NCI-H146 (cell line): ENCODE data around the gene DNER.
"Not testable (repeated sequence)": the region's sequence is repeated elsewhere in the genome, so short reads cannot be mapped to it uniquely, and the experiment has no call there.

ENCODE experiments used
- DNase-seq: peaks from one replicate; lab custom pipeline; 2025; lab: John Stamatoyannopoulos, UW

DNER gene, protein sequence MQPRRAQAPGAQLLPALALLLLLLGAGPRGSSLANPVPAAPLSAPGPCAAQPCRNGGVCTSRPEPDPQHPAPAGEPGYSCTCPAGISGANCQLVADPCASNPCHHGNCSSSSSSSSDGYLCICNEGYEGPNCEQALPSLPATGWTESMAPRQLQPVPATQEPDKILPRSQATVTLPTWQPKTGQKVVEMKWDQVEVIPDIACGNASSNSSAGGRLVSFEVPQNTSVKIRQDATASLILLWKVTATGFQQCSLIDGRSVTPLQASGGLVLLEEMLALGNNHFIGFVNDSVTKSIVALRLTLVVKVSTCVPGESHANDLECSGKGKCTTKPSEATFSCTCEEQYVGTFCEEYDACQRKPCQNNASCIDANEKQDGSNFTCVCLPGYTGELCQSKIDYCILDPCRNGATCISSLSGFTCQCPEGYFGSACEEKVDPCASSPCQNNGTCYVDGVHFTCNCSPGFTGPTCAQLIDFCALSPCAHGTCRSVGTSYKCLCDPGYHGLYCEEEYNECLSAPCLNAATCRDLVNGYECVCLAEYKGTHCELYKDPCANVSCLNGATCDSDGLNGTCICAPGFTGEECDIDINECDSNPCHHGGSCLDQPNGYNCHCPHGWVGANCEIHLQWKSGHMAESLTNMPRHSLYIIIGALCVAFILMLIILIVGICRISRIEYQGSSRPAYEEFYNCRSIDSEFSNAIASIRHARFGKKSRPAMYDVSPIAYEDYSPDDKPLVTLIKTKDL

DNA sequence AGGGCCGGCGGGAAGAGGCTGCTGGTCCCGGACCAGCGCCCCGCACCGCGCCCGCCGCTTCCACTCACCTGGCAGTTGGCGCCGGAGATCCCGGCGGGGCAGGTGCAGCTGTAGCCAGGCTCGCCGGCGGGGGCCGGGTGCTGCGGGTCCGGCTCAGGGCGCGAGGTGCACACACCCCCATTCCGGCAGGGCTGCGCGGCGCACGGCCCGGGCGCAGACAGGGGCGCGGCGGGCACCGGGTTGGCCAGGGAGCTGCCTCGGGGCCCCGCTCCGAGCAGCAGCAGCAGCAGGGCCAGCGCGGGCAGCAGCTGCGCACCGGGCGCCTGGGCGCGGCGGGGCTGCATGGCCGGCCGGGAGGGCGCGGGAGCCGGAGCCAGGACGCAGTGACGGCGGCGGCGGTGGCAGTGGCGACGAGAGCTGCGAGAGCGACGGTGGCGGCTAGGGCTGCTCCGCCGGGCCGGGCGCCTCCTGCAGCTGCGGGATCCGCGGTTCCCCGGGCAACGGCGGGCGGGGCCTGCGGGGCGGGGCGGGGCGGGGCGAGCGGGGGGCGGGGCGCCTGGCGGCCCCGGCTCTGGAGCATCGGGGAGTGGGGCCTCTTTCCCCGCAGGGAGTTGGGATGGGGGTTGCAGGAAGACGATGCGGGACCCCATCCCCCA is at the start of gene DNER:
TSS of gene DNER (minus strand) at position 476 of the 656 bp plus-strand sequence. CDS start at position 344, 132 bp downstream.
- peak; percentile 71 for DNase-seq

DNA sequence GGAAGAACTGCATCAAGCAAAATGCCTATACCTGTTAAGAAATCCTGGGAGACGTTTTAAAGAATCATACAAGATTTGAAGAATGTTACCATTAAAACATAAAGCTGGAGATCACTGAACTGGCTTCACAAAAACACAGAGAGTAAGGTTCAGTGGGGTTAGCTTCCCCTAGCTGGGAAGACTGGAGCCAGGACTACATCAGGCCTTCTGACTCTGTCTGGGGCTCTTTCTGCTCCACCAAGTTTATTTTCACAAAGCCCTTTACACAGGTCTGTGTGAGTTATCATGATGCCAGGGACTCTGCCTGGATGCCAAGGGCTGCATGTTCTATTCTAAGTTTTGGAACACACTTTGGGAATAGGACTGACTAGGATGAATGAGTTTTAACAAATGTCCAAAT is 47.3 kb upstream of the DNER start:
- no peak for DNase-seq

DNA sequence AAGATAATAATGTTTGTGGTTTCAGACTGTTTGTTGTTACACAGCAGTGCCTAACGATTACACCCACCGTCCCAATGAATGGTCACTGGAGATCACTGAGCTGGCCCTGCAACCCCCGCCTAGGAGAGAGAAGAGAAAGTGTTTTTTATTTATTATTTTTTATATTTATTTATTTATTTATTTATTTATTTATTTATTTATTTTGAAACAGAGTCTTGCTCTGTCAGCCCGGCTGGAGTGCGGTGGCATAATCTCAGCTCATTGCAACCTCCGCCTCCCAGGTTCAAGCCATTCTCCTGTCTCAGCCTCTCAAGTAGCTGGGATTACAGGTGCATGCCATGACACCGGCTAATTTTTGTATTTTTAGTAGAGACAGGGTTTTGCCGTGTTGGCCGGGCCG is 43.1 kb upstream of the DNER start:
- not testable (repeated sequence) for DNase-seq

DNA sequence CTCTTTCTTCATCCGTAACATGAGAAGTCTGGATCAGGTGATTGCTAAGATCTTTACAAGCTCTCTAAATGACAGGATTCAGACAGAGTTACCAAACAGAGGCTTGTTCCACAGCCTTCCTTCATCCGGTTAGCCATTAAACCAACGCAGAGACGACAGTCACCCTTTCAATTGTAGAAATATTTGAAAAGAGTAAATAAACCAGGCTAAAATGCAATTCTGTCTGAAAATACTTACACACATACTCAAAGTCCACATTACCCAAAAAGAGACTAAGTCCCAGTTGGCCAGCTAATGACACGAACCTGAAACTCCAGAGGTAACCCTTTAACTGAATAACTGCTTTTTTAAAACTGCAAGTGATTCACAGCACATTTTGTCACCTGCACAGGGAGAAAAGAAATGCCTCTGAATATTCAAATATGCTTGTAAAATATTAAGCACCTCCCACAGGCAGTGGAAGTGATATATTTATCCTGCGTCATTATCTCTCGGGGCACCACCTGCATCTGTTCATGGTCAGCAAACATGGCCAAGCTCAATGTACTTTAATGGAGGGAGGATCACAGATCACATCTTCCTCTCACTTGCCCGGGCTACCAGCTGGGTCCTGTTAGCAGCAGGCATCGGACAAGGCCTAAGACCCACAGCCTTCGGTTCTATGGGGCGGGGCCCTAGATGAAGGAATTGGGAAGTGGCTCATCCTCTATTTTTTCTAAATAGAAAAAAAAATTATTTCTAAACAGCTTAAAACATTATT is 38.8 kb upstream of the DNER start:
- DNase-seq = peak; percentile 48

DNA sequence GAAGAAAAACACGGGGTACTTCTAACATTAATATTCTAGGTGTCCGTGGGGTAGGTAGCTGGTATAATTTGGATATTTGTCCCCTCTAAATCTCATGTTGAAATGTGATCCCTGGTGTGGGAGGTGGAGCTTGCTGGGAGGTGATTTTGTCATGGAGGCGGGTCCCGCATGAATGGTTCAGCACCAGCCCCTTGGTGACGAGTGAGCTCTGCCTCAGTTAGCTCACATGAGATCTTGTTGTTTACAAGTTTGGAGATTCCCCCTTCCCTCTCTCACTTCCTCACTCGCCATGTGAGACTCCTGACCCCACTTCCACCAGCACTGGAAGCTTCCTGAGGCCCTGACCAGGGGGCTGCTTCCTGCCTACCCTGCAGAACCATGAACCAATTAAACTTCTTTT is 35.4 kb upstream of the DNER start:
- no peak for DNase-seq

DNA sequence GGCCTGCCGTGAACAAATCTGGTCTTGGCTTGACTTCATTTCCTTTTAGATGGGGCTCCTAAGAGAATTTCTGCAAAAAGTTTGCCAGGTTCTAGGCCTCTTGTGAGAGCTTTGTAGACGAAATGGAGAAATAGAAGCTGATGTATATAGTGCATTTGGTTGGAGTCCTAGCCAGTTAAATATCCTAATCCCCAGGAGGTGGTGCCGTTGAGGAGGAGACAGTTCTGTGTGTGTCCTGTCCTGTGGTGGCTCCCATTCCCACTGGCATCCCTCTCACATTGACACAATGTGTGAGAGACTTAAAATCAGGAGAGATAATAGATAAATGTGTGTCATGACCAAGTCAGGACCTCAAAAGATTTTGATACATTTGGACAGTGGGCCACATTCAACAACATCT is 34.6 kb upstream of the DNER start:
- no peak for DNase-seq

DNA sequence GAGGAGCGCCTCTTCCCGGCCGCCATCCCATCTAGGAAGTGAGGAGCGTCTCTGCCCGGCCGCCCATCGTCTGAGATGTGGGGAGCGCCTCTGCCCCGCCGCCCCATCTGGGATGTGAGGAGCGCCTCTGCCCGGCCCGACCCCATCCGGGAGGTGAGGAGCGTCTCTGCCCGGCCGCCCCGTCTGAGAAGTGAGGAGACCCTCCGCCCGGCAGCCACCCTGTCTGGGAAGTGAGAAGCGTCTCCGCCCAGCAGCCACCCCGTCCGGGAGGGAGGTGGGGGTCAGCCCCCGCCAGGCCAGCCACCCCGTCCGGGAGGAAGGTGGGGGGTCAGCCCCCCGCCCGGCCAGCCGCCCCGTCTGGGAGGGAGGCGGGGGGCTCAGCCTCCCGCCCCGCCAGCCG is 28.3 kb upstream of the DNER start:
- not testable (repeated sequence) for DNase-seq

DNA sequence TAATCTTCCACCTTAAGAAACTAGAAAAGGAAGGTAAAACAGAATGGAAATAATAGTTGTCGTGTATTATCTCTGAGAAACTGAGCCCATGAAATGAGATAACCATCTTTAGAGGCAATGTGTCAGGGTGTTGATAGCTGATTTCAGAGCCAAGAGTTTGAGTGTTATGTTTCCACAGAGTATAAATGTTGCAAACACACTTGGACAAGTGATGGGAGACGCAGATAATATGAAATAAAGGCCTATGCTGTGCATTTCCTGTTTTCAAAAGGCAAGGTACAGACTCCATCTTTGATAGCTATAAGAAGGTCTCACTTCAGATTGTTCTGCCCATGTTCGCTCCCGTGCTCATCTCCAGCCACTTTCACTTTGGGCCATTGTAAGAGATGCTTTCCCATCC is 25.9 kb upstream of the DNER start:
- DNase-seq = no peak

DNA sequence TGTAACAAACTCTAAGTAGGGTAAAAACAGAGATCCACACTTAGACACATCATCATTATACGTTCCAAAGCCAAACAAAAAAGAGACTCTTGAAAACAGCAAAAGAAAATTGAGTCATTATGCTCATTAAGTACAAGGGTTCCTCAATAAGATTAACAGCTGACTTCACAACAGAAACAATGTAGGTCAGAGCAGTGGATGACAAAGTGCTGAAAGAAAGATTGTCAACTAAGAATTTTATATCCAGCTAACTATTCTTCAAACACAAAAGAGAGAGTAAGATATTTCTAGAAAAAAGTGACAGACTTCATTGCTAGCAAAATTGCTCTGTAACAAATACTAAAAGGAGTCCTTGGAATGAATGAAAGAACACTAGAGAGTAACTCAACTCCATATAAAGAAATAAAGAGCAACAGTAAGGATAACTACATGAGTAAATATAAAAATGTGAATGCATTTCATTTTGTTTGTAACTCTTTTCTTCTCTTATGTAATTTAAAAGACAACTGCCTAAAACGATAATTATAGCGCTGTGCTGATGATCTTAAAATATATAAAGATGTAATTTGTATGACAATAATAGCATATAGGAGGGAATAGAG is 23.8 kb upstream of the DNER start:
- DNase-seq = no peak

DNA sequence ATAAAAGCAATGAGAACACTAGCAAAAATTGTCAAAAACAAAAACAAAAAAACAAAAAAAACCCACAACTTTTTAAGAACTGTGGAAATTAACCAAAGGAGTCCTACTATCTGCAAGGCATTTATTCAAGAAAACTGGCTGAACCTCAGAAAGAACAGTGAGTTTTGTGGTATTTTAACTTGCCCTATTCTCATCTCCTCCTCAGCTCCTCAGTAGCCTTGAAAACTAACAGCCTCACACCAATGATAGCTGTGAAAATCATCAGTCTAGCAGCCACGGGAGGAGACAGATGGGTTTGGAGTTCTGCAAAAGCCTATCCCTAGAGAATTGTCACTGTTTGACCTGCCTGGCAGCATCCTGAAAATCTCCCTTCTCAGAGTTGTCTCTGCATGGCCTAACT is 20.1 kb upstream of the DNER start:
- no peak for DNase-seq

DNA sequence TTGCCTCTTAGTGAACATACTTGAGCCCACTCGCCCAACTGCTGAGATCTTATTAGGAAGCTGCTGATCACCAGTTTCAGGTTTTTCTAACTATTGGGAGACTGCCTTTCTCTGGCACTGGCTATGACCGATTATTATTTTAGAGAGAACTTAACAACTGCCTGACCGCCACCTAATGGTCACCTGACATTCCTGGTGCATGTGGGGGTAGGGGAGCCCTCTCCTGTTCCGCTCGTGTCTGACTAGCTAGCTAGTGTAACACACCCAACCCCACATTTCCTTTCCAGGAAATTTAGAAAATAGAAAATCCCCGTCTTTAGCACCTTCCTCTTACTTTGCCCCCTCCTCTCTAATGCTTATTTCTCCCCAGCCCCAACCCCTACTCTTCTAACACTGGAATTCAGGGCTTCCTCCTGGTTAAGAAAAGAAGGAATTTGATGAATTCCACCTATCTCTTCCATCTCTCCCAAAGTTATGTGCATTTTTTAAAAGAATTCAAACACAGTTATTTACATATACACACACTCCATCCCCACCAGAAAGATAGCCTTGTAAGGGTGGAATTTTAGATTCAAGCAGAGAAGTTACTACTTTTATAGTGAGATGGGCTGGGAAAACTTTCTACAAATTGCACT is 19.4 kb upstream of the DNER start:
- DNase-seq = no peak

DNA sequence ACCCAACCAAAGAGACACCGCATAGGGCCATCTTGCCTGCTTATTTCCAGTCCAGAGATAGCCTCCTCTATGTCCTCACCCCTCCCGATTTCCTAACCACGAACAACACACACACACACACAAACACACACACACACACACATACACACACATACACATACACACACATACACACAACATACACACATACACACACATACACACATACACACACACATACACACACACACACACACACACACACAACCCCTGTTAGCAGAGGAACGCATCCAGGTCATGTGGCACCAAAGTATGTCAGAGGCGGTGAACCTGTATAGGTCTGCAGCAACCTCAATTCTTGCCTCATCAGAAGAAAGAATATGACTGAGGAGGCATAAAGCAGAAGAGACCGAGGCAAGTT is 18.5 kb upstream of the DNER start:
- no peak for DNase-seq

DNA sequence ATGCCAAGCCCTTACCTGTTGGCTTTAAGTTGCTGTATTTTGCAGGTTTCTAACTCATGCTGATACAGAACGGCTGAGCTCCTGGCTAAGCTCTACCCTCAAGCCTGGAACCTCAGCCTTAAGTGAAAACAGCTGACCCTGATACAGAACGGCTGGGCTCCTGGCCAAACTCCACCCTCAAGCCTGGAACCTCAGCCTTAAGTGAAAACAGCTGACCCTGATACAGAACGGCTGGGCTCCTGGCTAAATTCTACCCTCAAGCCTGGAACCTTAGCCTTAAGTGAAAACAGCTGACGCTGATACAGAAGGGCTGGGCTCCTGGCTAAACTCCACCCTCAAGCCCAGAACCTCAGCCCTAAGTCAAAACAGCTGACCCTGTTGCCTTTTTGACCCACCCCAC is 17.6 kb upstream of the DNER start:
- no peak for DNase-seq

DNA sequence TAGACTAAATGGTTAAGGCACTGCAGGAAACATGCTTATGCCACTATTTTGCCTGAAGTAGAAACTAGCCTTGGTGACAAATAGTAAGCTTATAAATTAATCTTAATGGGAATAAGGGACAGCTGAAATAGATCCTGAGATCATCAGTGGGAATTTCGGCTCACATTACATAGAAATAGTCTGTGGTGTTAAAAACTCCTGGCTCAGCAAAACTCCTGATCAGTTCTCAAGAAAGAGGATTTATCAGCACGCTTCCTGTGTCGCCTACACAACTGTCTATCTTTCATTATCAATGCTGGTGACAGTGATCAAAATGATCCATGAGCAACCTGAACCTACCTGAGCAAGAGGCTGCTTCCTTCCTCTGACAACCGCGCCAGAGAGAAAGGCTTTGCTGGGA is 17.0 kb upstream of the DNER start:
- DNase-seq = no peak

DNA sequence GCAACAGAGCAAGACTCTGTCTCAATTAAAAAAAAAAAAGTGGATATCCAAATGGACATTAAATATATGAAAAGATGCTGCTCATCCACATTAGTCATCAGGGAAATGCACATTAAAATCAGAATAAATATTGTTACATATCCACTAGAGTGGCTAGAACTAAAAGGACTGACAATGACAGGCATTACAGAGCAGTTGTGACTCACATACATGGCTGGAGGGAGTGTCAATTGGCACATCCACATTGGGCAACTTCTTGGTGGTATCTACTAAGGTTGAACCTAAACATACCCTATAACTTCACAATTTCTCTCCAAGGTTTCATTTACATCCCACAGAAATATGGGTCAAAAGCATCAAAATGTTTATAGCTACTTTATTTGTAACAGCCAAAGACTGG is 14.0 kb upstream of the DNER start:
- DNase-seq = no peak

DNA sequence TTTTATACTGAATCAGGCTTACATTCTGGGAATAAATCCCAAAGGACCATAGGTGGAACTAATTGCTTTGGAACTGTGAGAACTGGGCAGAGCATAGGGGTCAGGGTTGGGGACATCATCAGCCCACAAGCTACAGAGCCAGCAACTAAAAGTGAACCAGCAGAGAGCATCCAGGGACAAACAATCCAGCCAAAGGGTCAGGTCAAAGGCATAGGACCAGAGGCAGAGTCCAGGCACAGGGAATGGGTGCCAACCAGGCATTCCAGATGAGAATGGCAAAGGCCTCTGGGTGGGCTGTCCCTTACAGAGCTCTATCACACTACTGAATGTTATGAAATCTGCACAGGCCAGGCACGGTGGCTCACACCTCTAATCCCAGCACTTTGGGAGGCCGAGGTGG is 12.3 kb upstream of the DNER start:
- no peak for DNase-seq

DNA sequence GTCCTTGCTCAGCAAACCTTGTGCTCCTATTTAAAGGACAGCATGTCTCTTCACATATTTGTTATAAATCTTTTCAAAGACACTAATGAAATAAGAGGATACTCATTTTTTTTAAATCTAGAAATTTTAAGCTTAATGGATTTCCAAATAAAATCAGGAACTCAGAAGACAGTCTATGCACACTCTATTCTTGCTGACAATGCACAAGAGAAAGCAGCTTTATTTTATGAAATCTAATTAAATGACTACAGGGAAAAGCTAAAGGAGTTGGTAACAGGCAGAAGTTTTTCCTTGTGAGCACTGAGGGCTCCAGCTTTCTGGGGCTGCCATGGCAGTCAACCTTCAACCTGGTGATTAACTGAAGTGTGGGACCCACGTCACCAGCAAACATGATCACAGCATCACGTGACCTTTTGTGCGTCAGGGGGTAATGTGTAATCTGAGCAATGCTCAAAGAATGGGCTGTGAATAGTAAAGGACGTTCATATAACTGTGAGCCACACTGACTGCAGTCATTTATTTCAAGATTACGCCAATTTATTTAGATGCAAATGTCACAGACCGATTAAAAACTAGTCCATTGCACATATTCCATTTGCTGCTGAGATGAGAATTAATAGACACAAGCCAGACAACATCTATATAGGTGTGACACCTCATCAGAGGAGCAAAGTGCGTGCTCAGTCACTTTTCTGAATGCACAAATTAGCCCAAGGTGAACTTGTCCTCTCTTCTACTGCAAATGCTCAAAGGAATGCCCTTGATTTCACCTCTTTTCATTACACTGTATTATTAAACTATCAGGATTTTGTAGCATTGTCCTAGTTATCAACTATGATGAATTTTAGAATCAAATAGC is 11.6 kb upstream of the DNER start:
- peak; percentile 23 for DNase-seq

DNA sequence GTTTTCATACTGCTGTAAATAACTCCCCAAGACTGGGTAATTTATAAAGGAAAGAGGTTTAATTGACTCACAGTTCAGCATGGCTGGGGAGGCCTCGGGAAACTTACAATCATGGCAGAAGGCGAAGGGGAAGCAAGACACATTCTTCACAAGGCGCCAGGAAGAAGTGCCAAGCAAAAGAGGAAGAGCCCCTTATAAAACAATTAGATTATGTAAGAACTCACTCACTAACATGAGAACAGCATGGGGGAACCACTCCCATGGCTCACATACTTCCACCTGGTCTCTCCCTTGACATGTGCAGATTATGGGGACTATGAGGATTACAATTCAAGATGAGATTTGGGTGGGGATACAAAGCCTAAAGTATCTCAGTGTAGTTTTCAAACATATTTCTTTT is 8.8 kb upstream of the DNER start:
- DNase-seq = not testable (repeated sequence)

DNA sequence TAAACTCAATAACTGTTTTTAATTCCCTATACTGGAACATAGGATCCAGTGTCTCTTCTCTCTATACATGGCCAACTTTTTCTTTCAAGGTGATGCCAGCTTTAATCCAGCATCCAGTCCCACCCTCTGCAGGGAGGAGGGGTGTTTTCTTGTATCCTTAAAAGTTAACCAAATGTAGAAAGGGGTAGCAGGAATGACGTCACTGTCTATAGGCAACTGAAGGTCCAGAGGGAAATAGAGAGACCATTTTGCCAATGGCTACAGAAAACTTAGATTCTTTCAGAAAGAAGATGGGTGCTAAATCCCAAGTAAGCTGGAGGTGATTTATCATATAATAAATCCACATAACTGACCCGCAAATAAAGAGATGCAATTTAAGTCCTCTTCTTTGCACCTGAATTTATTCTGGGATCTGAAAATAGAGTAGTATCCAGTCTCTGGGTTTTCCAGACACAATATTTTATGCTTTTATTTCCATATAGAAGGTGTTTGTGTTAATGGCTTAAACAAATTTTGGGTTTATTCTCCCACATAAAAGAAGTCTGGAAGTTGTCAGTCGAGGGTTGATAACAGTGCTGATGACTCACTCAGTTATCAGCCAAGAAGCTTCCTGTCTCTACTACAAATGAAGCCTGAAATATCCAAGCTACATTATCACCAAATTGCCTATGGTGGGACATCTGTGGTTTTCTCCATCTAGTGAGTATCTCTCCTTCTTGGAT is 5.7 kb upstream of the DNER start:
- no peak for DNase-seq

DNA sequence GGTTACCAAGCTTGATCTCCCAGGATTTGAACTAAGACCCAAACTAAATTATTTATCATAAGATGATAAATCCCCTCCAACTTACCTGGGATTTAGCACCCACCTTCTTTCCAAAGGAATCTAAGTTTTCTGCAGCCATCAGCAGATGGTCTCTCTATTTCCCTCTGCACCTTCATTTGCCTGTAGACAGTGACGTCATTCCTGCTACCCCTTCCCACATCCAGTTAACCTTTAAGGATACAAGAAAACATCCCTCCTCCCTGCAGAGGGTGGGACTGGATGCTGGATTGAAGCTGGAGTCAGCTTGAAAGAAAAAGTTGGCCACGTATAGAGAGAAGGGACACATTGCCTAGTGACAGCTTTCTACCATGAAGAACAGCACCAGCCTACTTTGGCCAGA is 3.7 kb upstream of the DNER start:
- DNase-seq = no peak
